AG04449 (cell line): Measurements from ENCODE around the gene UBE2C.

Experiments
- CTCF ChIA-PET: fragments of 350-600 bp; formaldehyde crosslinking; extraction: SDS; loops from one replicate; lab custom pipeline; 2021; ENCODE audit warnings: antibody characterized with exemption; lab: Yijun Ruan, JAX
- POLR2A ChIA-PET: fragments of 400-600, 350-600 bp; formaldehyde crosslinking; extraction: SDS; loops from one replicate; lab custom pipeline; 2020; ENCODE audit warnings: antibody characterized with exemption, inconsistent platforms; lab: Yijun Ruan, JAX
- DNase-seq: peaks from one replicate; pipeline ENCODE4 v3.0.0-alpha.2; 2010; ENCODE audit warnings: low read depth, low spot score
- H3K4me3 ChIP-seq: 2 replicates; pipeline ENCODE4 v1.5.1; 2011; ENCODE audit warnings: low read depth, mild to moderate bottlenecking, control low read depth, low read length
- CTCF ChIP-seq: IDR thresholded peaks from one replicate; pipeline ENCODE4 v1.5.1; 2011; ENCODE audit warnings: mild to moderate bottlenecking, moderate library complexity, low read length, control low read depth, inconsistent platforms; ENCODE audit not compliant: insufficient read depth; ENCODE audit errors: missing control alignments

Gene UBE2C

GRCh38 chr20:45861221-45862075, 49.0 kb downstream of the UBE2C start:
- H3K4me3 ChIP-seq: no peak overlapping the region
- ChIA-PET POLR2A (no interaction called here), CTCF (no interaction called here)
- no peak for DNase-seq
- TF ChIP-seq CTCF: no peak

- POLR2A ChIA-PET: interaction anchor here (0.8 kb wide), 1 partner anchor 11 kb away, joined by 4 read pairs; no protein-coding TSS in a partner anchor
Measured at GRCh38 chr20:45863543-45864470, 51.4 kb downstream of the UBE2C start.

GRCh38 chr20:45866454-45866853, 54.0 kb downstream of the UBE2C start:
- DNase-seq: no peak
- no peak overlapping the region for H3K4me3 ChIP-seq
- TF ChIP-seq CTCF: no peak
- POLR2A ChIA-PET: no interaction called here
- CTCF ChIA-PET: interaction anchor here (1.0 to 1.7 kb wide), 3 partner anchors 8 to 67 kb away, joined by 3 to 5 read pairs (median 3); no protein-coding TSS in a partner anchor

More at GRCh38 chr20:45863543-45864470, 51.4 kb downstream of the UBE2C start:
- CTCF ChIA-PET: no interaction called here
- no peak for DNase-seq
- TF ChIP-seq CTCF: no peak
- H3K4me3 ChIP-seq: no peak overlapping the region
